BLaER1 (cell line): Measurements from ENCODE around the gene HDGF.

Source experiments
- H3K27ac ChIP-seq: shearing (Covaris generic); formaldehyde crosslinking; 2 replicates; pipeline ENCODE4 v1.8.1; 2022
- H3K27me3 ChIP-seq: shearing (Covaris generic); formaldehyde crosslinking; 2 replicates; pipeline ENCODE4 v1.8.1; 2022
- H3K36me3 ChIP-seq: shearing (Covaris generic); formaldehyde crosslinking; 2 replicates; pipeline ENCODE4 v1.8.1; 2022
- H3K4me1 ChIP-seq: shearing (Covaris generic); formaldehyde crosslinking; 2 replicates; pipeline ENCODE4 v1.8.1; 2022
- H3K4me2 ChIP-seq: shearing (Covaris generic); formaldehyde crosslinking; 2 replicates; pipeline ENCODE4 v1.8.1; 2022
- H3K4me3 ChIP-seq: shearing (Covaris generic); formaldehyde crosslinking; 2 replicates; pipeline ENCODE4 v1.8.1; 2022
- H3K9ac ChIP-seq: shearing (Covaris generic); formaldehyde crosslinking; 2 replicates; pipeline ENCODE4 v1.8.1; 2022
- H3K9me3 ChIP-seq: shearing (Covaris generic); formaldehyde crosslinking; 2 replicates; pipeline ENCODE4 v1.8.1; 2022
- H4K20me1 ChIP-seq: shearing (Covaris generic); formaldehyde crosslinking; 2 replicates; pipeline ENCODE4 v1.8.1; 2022
- Cebpa-rat ChIP-seq: shearing (Covaris generic); IDR thresholded peaks from 2 replicates; pipeline ENCODE4 v1.8.1; 2022

Gene HDGF

GRCh38 chr1:156727492-156727891 is 24.0 kb downstream of the HDGF start:
- H3K9ac ChIP-seq, result peak overlapping the region; percentile 91
- peaks cover 53% of the 10 kb centered on the region for H4K20me1 ChIP-seq
- no peak for TF ChIP-seq Cebpa-rat
- H3K27ac ChIP-seq, result peak overlapping the region; percentile 79
- peaks cover 38% of the 10 kb centered on the region for H3K36me3 ChIP-seq
- peak overlapping the region; percentile 99 for H3K4me2 ChIP-seq
- peaks cover 44% of the 10 kb centered on the region for H3K4me1 ChIP-seq
- H3K4me3 ChIP-seq, result peak overlapping the region; percentile 87
- no peaks in the 10 kb centered on the region for H3K27me3 ChIP-seq
- no peaks in the 10 kb centered on the region for H3K9me3 ChIP-seq

- TF ChIP-seq Cebpa-rat, result no peak
- peak overlapping the region; percentile 91 for H3K9ac ChIP-seq
- peak overlapping the region; percentile 87 for H3K4me3 ChIP-seq
- H3K27me3 ChIP-seq, result no peaks in the 10 kb centered on the region
- peaks cover 61% of the 10 kb centered on the region for H4K20me1 ChIP-seq
- H3K27ac ChIP-seq, result peak overlapping the region; percentile 36; the same call in 1 of the 2 replicates
- peaks cover 39% of the 10 kb centered on the region for H3K36me3 ChIP-seq
- no peaks in the 10 kb centered on the region for H3K9me3 ChIP-seq
- peaks cover 44% of the 10 kb centered on the region for H3K4me1 ChIP-seq
- H3K4me2 ChIP-seq, result peak overlapping the region; percentile 99
Measured at GRCh38 chr1:156726549-156727226, 24.8 kb downstream of the HDGF start.

GRCh38 chr1:156725683-156726280 is 25.7 kb downstream of the HDGF start:
- no peak for TF ChIP-seq Cebpa-rat
- Histone ChIP-seq H3K9ac (peak overlapping the region; percentile 91), H3K4me1 (peaks cover 50% of the 10 kb centered on the region), H4K20me1 (peaks cover 70% of the 10 kb centered on the region), H3K27ac (no peak overlapping the region), H3K27me3 (no peaks in the 10 kb centered on the region), H3K9me3 (no peaks in the 10 kb centered on the region), H3K4me3 (peak overlapping the region; percentile 87), H3K36me3 (peaks cover 48% of the 10 kb centered on the region), H3K4me2 (peak overlapping the region; percentile 99)

GRCh38 chr1:156721535-156721934 is 29.9 kb downstream of the HDGF start:
- no peaks in the 10 kb centered on the region for H3K9me3 ChIP-seq
- H3K36me3 ChIP-seq, result peaks cover 73% of the 10 kb centered on the region
- H3K4me2 ChIP-seq, result no peak overlapping the region
- no peak overlapping the region for H3K4me3 ChIP-seq
- H3K27me3 ChIP-seq, result no peaks in the 10 kb centered on the region
- H3K9ac ChIP-seq, result no peak overlapping the region
- peaks cover 70% of the 10 kb centered on the region for H4K20me1 ChIP-seq
- peaks cover 32% of the 10 kb centered on the region for H3K4me1 ChIP-seq
- H3K27ac ChIP-seq, result no peak overlapping the region
- TF ChIP-seq Cebpa-rat, result no peak

- TF ChIP-seq Cebpa-rat, result no peak
- Histone ChIP-seq H4K20me1 (peaks cover 66% of the 10 kb centered on the region), H3K36me3 (peaks cover 73% of the 10 kb centered on the region), H3K4me2 (no peak overlapping the region), H3K9me3 (no peaks in the 10 kb centered on the region), H3K9ac (no peak overlapping the region), H3K4me1 (peaks cover 28% of the 10 kb centered on the region), H3K27ac (no peak overlapping the region), H3K27me3 (no peaks in the 10 kb centered on the region), H3K4me3 (no peak overlapping the region)
Measured at GRCh38 chr1:156721131-156721530, 30.3 kb downstream of the HDGF start.

DNA sequence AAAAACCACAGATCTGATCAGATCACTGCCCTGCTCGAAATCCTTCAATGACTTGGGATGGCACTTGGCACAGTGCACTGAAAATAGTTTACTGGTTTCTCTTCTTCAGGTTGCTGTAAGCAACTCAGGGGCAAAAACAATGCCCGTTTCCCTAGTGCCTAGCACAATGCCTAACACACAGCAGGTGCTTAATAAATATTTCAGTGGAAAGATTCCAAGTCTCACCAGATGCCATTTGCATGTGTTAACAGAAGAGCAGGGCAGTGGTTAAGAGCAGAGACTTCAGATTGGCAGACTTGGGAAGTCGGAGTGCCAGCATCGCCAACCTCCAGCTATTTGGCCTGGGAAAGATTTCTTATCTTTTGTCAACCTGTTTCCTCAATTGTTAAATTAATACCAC is 34.1 kb downstream of the HDGF start:
- no peak for TF ChIP-seq Cebpa-rat
- no peaks in the 10 kb centered on the region for H3K27me3 ChIP-seq
- no peak overlapping the region for H3K9ac ChIP-seq
- H3K4me1 ChIP-seq, result peaks cover 9% of the 10 kb centered on the region; the same call in 1 of the 2 replicates
- H3K27ac ChIP-seq, result no peak overlapping the region
- H3K36me3 ChIP-seq, result peaks cover 50% of the 10 kb centered on the region
- H3K9me3 ChIP-seq, result no peaks in the 10 kb centered on the region
- no peak overlapping the region for H3K4me3 ChIP-seq
- no peak overlapping the region for H3K4me2 ChIP-seq
- H4K20me1 ChIP-seq, result peaks cover 28% of the 10 kb centered on the region

GRCh38 chr1:156714830-156715229 is 36.6 kb downstream of the HDGF start:
- no peak overlapping the region for H3K4me3 ChIP-seq
- no peak overlapping the region for H3K27ac ChIP-seq
- H3K4me2 ChIP-seq, result no peak overlapping the region
- H3K36me3 ChIP-seq, result peaks cover 27% of the 10 kb centered on the region
- no peaks in the 10 kb centered on the region for H3K27me3 ChIP-seq
- 0 out of 2 replicates have a peak, but pooled peaks cover 8% of the 10 kb centered on the region for H4K20me1 ChIP-seq
- H3K9me3 ChIP-seq, result no peaks in the 10 kb centered on the region
- no peak overlapping the region for H3K9ac ChIP-seq
- no peak for TF ChIP-seq Cebpa-rat
- no peaks in the 10 kb centered on the region for H3K4me1 ChIP-seq

GRCh38 chr1:156712626-156713025 is 38.8 kb downstream of the HDGF start:
- Histone ChIP-seq H3K36me3 (peaks cover 14% of the 10 kb centered on the region), H4K20me1 (0 out of 2 replicates have a peak, but pooled peaks cover 5% of the 10 kb centered on the region), H3K4me1 (peaks cover 7% of the 10 kb centered on the region), H3K4me2 (no peak overlapping the region), H3K27me3 (no peaks in the 10 kb centered on the region), H3K9me3 (no peaks in the 10 kb centered on the region), H3K4me3 (no peak overlapping the region), H3K9ac (no peak overlapping the region), H3K27ac (no peak overlapping the region)
- no peak for TF ChIP-seq Cebpa-rat

DNA sequence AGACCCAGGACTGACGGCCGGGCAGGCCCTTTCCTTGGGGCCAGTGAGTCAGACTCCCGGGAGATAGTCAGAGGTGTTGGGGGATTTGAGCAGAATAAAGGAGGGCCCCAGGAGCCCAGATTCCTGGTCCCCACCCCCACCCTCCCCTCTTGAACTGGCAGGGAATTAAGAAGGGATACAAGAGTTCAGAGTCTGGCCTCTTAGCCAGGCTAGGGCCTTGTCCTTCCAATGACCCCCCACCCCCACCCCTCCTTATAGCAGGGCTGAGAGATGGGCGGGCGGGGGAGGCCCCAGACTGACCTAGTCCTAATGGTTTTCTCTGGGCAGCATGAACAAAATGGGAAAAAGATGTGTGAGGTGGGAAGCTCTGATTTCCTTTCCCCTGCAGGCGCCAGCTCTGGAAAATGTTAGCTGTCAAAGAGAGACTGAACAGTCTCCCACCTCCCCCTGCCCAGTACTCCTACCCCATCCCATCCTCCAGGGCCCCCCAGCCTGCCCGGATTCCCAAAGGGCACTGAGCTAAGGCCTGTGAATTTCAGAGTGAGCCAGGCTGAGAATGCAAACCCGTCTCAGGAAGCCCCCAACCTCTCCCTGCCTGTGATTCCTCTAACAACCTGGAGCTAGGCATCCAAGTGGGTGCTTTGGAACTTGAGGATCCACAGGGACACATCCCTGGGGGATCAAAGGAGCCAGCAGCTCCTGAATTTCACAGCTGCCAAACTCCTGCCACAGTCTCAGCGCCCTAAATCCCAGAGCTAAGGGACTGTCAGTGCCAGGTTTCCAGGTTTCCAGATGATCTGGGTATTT is 40.3 kb downstream of the HDGF start:
- no peaks in the 10 kb centered on the region for H4K20me1 ChIP-seq
- H3K27ac ChIP-seq, result no peak overlapping the region
- H3K27me3 ChIP-seq, result no peaks in the 10 kb centered on the region; the same call in 1 of the 2 replicates
- no peak overlapping the region for H3K9ac ChIP-seq
- TF ChIP-seq Cebpa-rat, result no peak
- peaks cover 21% of the 10 kb centered on the region for H3K4me1 ChIP-seq
- H3K36me3 ChIP-seq, result peaks cover 9% of the 10 kb centered on the region; the same call in 1 of the 2 replicates
- H3K9me3 ChIP-seq, result no peaks in the 10 kb centered on the region
- no peak overlapping the region for H3K4me3 ChIP-seq
- no peak overlapping the region for H3K4me2 ChIP-seq
